ENCODE results near the gene OAS3.
A peak's percentile ranks its signal among the peaks of the same experiment; 100 is the strongest.

OAS3 gene

DNA sequence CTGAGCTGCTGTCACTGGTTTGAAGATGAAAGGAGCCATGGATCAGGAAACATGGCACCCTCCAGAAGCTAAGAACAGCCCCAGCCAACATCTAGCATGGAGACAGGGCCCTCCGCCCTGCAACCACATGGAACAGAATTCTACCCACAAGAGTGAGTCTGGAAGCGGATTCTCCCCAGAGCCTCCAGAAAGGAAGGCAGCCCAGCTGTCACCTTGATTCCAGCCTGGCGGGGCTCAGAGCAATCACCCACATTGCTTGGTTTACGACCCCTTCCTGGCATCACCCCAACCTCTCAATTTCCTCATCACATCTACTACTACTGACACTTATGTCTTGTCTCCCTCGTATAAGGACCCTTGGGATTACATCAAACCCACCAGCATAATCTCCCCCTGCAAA is 78.5 kb downstream of the OAS3 start:
- DNase-seq (ENCODE audit: low spot score) = no peak

- DNase-seq (ENCODE audit: low spot score) = peak; percentile 68
These were observed 80.8 kb downstream of the OAS3 start for GRCh38 chr12:113019025-113019424.

- DNase-seq (ENCODE audit: low spot score) = no peak
These were observed 83.2 kb downstream of the OAS3 start for GRCh38 chr12:113021500-113021899.

Data from kidney capillary endothelial cell (primary cell).